ENCODE measurements around the gene FAM193B. TPM values are rescaled to one million over a fixed set of nuclear protein-coding genes. Genes with fewer than 3 reads are reported as not detected.

Gene FAM193B
- total and polyA plus RNA-seq, 9 of the 15 experiments (the other 6 are each of a cell fraction or from before 2014, with no cell fraction given) = 4.4 to 76.4 (median 37.3) TPM

DNA sequence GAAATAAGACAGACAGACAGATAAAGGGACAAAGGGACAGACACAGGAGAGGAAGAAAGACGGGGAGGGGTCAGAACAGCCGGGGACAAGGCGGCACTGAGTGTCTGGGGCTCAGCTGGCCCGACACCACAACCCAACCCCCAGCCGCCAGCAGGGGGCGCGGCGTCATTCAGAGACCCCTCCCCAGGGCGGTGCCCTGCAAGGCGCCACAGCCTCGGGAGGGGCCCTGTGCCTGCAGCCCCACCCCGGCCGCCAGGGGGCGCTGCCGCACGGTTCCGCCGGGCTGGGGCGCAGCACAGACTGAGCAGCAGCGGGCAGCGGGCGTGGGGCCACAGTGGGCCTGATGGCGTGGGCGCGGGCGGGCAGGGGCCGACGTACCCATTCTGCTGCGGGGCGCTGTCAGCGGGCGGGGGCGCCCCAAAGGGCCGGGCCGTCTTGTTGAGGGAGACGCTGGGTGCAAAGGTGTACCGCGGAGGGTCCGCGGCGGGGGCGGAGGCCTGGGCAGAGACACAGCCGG is 62.9 kb downstream of the FAM193B start (continued):
- TF ChIP-seq, protein P1, sequence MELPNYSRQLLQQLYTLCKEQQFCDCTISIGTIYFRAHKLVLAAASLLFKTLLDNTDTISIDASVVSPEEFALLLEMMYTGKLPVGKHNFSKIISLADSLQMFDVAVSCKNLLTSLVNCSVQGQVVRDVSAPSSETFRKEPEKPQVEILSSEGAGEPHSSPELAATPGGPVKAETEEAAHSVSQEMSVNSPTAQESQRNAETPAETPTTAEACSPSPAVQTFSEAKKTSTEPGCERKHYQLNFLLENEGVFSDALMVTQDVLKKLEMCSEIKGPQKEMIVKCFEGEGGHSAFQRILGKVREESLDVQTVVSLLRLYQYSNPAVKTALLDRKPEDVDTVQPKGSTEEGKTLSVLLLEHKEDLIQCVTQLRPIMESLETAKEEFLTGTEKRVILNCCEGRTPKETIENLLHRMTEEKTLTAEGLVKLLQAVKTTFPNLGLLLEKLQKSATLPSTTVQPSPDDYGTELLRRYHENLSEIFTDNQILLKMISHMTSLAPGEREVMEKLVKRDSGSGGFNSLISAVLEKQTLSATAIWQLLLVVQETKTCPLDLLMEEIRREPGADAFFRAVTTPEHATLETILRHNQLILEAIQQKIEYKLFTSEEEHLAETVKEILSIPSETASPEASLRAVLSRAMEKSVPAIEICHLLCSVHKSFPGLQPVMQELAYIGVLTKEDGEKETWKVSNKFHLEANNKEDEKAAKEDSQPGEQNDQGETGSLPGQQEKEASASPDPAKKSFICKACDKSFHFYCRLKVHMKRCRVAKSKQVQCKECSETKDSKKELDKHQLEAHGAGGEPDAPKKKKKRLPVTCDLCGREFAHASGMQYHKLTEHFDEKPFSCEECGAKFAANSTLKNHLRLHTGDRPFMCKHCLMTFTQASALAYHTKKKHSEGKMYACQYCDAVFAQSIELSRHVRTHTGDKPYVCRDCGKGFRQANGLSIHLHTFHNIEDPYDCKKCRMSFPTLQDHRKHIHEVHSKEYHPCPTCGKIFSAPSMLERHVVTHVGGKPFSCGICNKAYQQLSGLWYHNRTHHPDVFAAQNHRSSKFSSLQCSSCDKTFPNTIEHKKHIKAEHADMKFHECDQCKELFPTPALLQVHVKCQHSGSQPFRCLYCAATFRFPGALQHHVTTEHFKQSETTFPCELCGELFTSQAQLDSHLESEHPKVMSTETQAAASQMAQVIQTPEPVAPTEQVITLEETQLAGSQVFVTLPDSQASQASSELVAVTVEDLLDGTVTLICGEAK (IDR thresholded peaks at IDR 0.05) = no peak
- TF ChIP-seq, protein P1 (CRISPR knock-in tag; IDR thresholded peaks at IDR 0.05) = no peak
- TF ChIP-seq HNRNPLL (IDR thresholded peaks at IDR 0.05; ENCODE audit: low read depth, low read length, poor library complexity, severe bottlenecking) = no peak
- TF ChIP-seq IRF2 (CRISPR knock-in tag; IDR thresholded peaks at IDR 0.05) = no peak
- no peak for TF ChIP-seq RUNX1 (IDR thresholded peaks at IDR 0.05; ENCODE audit: low read depth)
- no peak for TF ChIP-seq ZNF707 (CRISPR knock-in tag; conservative IDR thresholded peaks at IDR 0.05)
- TF ChIP-seq KAT7 (CRISPR knock-in tag; IDR thresholded peaks at IDR 0.05; ENCODE audit: borderline replicate concordance) = no peak; the same call in 1 of the 2 replicates
- TF ChIP-seq PTTG1 (tag; IDR thresholded peaks at IDR 0.05; ENCODE audit: low read depth) = no peak
- TF ChIP-seq, protein P2, sequence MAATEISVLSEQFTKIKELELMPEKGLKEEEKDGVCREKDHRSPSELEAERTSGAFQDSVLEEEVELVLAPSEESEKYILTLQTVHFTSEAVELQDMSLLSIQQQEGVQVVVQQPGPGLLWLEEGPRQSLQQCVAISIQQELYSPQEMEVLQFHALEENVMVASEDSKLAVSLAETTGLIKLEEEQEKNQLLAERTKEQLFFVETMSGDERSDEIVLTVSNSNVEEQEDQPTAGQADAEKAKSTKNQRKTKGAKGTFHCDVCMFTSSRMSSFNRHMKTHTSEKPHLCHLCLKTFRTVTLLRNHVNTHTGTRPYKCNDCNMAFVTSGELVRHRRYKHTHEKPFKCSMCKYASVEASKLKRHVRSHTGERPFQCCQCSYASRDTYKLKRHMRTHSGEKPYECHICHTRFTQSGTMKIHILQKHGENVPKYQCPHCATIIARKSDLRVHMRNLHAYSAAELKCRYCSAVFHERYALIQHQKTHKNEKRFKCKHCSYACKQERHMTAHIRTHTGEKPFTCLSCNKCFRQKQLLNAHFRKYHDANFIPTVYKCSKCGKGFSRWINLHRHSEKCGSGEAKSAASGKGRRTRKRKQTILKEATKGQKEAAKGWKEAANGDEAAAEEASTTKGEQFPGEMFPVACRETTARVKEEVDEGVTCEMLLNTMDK (IDR thresholded peaks at IDR 0.05; ENCODE audit: borderline replicate concordance, insufficient read depth, low read depth, low read length, poor library complexity, severe bottlenecking) = peak; percentile 99
- 0 out of 2 replicates have a peak, but pooled peaks have one; percentile 27 for TF ChIP-seq DPF2 (IDR thresholded peaks at IDR 0.05)
- TF ChIP-seq SRSF1 (IDR thresholded peaks at IDR 0.05; ENCODE audit: low read depth, low read length) = no peak
- TF ChIP-seq LEF1 (IDR thresholded peaks at IDR 0.05) = no peak
- no peak for TF ChIP-seq MIER1 (IDR thresholded peaks at IDR 0.05; ENCODE audit: low read depth)
- TF ChIP-seq ZNF431 (CRISPR knock-in tag; IDR thresholded peaks at IDR 0.05) = no peak
- TF ChIP-seq POLR2AphosphoS2 (IDR thresholded peaks at IDR 0.05; ENCODE audit: low read length) = no peak
- TF ChIP-seq ZKSCAN3 (CRISPR knock-in tag; IDR thresholded peaks at IDR 0.05) = no peak
- no peak for TF ChIP-seq SMAD1 (IDR thresholded peaks at IDR 0.05; ENCODE audit: low read depth, low read length, partially characterized antibody)
- TF ChIP-seq ZNF77 (CRISPR knock-in tag; IDR thresholded peaks at IDR 0.05) = no peak
- no peak for TF ChIP-seq MCM2 (IDR thresholded peaks at IDR 0.05; ENCODE audit: low read depth)

All from K562 (cell line).